HG03159 (cell line): ENCODE measurements around the gene CCP110.
A peak's percentile ranks its signal among the peaks of the same experiment; 100 is the strongest.

Source experiments
- ATAC-seq: cut with Tn5 transposase; IDR thresholded peaks from one replicate; pipeline ENCODE4 v1.9.1; 2021; ENCODE audit warnings: mild to moderate bottlenecking, moderate library complexity; ENCODE audit not compliant: unreplicated experiment

Gene CCP110

GRCh38 chr16:19506965-19507364 is 16.8 kb upstream of the CCP110 start:
- no peak for ATAC-seq

GRCh38 chr16:19507867-19508266 is 15.9 kb upstream of the CCP110 start:
- no peak for ATAC-seq

- ATAC-seq, result no peak
Observed at GRCh38 chr16:19512297-19512696, 11.4 kb upstream of the CCP110 start.

GRCh38 chr16:19513377-19514053 is 10.2 kb upstream of the CCP110 start:
- ATAC-seq, result no peak

GRCh38 chr16:19515757-19516156 is 8.0 kb upstream of the CCP110 start:
- ATAC-seq, result no peak

GRCh38 chr16:19517424-19518089 is 6.2 kb upstream of the CCP110 start:
- ATAC-seq, result no peak

- no peak for ATAC-seq
Observed at GRCh38 chr16:19518388-19518787, 5.4 kb upstream of the CCP110 start.

GRCh38 chr16:19520861-19521331 is 2.8 kb upstream of the CCP110 start:
- ATAC-seq, result no peak

- ATAC-seq, result peak; percentile 69
Observed at GRCh38 chr16:19521471-19522396, 2.0 kb upstream of the CCP110 start, which contains the start of gene GDE1. Gene GDE1, minus strand, starts transcription at chr16:19522098. Its CDS starts 134 bp downstream, at chr16:19521964.

- no peak for ATAC-seq
Observed at GRCh38 chr16:19522397-19522732, 1.4 kb upstream of the CCP110 start.

- no peak for ATAC-seq
Observed at GRCh38 chr16:19522760-19523159, 982 bp upstream of the CCP110 start.

GRCh38 chr16:19523184-19523558 is 571 bp upstream of the CCP110 start:
- ATAC-seq, result no peak

- no peak for ATAC-seq
Observed at GRCh38 chr16:19524356-19524615, 544 bp downstream of the CCP110 start.

- no peak for ATAC-seq
Observed at GRCh38 chr16:19524616-19525384, 1.1 kb downstream of the CCP110 start.

GRCh38 chr16:19525385-19525723 is 1.6 kb downstream of the CCP110 start:
- no peak for ATAC-seq

- no peak for ATAC-seq
Observed at GRCh38 chr16:19527161-19527560, 3.4 kb downstream of the CCP110 start.

- no peak for ATAC-seq
Observed at GRCh38 chr16:19528666-19529065, 4.9 kb downstream of the CCP110 start.

GRCh38 chr16:19532601-19533000 is 8.9 kb downstream of the CCP110 start:
- no peak for ATAC-seq

GRCh38 chr16:19540241-19540970 is 16.7 kb downstream of the CCP110 start:
- no peak for ATAC-seq

GRCh38 chr16:19542138-19542821 is 18.5 kb downstream of the CCP110 start:
- ATAC-seq, result no peak
